Calu3 (cell line): ENCODE data around the gene NANOS2. TPM values are rescaled to one million over a fixed set of nuclear protein-coding genes. Genes with fewer than 3 reads are reported as not detected.
A peak's percentile ranks its signal among the peaks of the same experiment; 100 is the strongest.

ENCODE experiments used
- BruUV-seq: library from RNA; stranded (reverse); fragments of 400-500 nt; replicated peaks from 2 replicates; lab custom pipeline; 2021; lab: Mats Ljungman, UMichigan
- CTCF ChIA-PET: fragments of 300-600 bp; sonication (Branson Sonifier 250); formaldehyde crosslinking; loops from one replicate; lab custom pipeline; 2022; ENCODE audit warnings: antibody characterized with exemption; lab: Charles Lee
- DNase-seq: peaks from one replicate; pipeline ENCODE4 v3.0.0; 2022
- H3K27ac Mint-ChIP-seq: one replicate; pipeline ENCODE4 v1.8.0; 2022; ENCODE audit warnings: mixed read lengths; ENCODE audit not compliant: unreplicated experiment
- H3K27me3 Mint-ChIP-seq: one replicate; pipeline ENCODE4 v1.8.0; 2022; ENCODE audit warnings: mixed read lengths; ENCODE audit not compliant: unreplicated experiment
- H3K36me3 Mint-ChIP-seq: one replicate; pipeline ENCODE4 v1.8.0; 2022; ENCODE audit warnings: mild to moderate bottlenecking, moderate library complexity, mixed read lengths; ENCODE audit not compliant: insufficient read depth, unreplicated experiment
- H3K4me1 Mint-ChIP-seq: one replicate; pipeline ENCODE4 v1.8.0; 2022; ENCODE audit warnings: mild to moderate bottlenecking, low read depth, mixed read lengths; ENCODE audit not compliant: unreplicated experiment
- H3K4me3 Mint-ChIP-seq: one replicate; pipeline ENCODE4 v1.8.0; 2022; ENCODE audit warnings: mild to moderate bottlenecking, low read depth, moderate library complexity, mixed read lengths; ENCODE audit not compliant: unreplicated experiment
- H3K9me3 Mint-ChIP-seq: one replicate; pipeline ENCODE4 v1.8.0; 2022; ENCODE audit warnings: low read depth, mixed read lengths; ENCODE audit not compliant: unreplicated experiment
- intact Hi-C: fragments of 100-400 bp; cut with micrococcal nuclease; formaldehyde crosslinking; loops from one replicate; pipeline ENCODE4 v1.10.0; 2022; ENCODE audit not compliant: unreplicated experiment
- total RNA-seq: library from RNA; stranded (reverse); gene quantifications from 2 replicates; pipeline ENCODE4 v1.2.3, GENCODE V29; 2022
- TF ChIP-seq, protein P1 (sequence below): fragments of 200-600 bp; IDR thresholded peaks from one replicate; pipeline ENCODE4 v1.8.0; 2022; ENCODE audit warnings: antibody characterized with exemption; ENCODE audit not compliant: unreplicated experiment

Gene NANOS2
- total RNA-seq, 1 experiment from 2014 or later: not detected

DNA sequence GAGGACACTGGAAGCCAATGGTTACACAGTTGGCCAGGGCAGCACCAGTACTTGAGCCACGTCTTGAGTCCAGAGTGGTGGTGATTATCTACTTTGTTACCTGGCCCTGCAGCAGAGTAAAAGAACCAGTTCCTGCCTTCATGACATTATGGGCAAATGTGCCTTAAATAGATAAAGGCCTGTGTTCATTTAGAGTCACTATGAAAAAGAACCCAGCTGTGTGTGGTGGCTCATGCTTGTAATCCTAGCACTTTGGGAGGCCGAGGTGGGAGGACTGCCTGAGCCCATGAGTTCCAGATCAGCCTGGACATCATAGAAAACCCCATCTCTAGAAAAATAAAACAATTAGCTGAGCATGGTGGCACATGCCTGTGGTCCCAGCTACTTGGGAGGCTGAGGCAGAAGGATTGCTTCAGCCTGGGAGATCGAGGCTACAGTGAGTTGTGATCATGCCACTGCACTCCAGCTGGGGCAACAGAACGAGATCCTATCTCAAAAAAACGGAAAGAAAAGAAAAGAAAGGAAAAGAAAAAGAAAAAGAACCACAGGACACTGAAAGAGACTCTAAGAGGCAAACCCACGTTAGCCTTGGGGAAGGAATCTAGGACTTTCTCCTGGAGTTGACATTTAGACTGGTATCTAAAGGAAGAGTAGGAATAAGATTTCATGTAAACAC is 25.2 kb downstream of the NANOS2 start:
- BruUV-seq: no TSS peak
- TF ChIP-seq, protein P1, sequence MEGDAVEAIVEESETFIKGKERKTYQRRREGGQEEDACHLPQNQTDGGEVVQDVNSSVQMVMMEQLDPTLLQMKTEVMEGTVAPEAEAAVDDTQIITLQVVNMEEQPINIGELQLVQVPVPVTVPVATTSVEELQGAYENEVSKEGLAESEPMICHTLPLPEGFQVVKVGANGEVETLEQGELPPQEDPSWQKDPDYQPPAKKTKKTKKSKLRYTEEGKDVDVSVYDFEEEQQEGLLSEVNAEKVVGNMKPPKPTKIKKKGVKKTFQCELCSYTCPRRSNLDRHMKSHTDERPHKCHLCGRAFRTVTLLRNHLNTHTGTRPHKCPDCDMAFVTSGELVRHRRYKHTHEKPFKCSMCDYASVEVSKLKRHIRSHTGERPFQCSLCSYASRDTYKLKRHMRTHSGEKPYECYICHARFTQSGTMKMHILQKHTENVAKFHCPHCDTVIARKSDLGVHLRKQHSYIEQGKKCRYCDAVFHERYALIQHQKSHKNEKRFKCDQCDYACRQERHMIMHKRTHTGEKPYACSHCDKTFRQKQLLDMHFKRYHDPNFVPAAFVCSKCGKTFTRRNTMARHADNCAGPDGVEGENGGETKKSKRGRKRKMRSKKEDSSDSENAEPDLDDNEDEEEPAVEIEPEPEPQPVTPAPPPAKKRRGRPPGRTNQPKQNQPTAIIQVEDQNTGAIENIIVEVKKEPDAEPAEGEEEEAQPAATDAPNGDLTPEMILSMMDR: no peak
- H3K9me3 Mint-ChIP-seq: no peaks in the 10 kb centered on the region
- no peak overlapping the region for H3K4me3 Mint-ChIP-seq
- intact Hi-C loops: no loop called here
- peaks cover 30% of the 10 kb centered on the region for H3K36me3 Mint-ChIP-seq
- no peak for DNase-seq
- H3K27ac Mint-ChIP-seq: no peak overlapping the region
- CTCF ChIA-PET: no interaction called here
- no peaks in the 10 kb centered on the region for H3K4me1 Mint-ChIP-seq
- no peaks in the 10 kb centered on the region for H3K27me3 Mint-ChIP-seq

GRCh38 chr19:45887200-45887710 is 27.3 kb downstream of the NANOS2 start:
- Mint-ChIP-seq H3K36me3 (peaks cover 47% of the 10 kb centered on the region), H3K4me3 (peak overlapping the region; percentile 82), H3K27me3 (no peaks in the 10 kb centered on the region), H3K4me1 (peaks cover 9% of the 10 kb centered on the region), H3K27ac (peak overlapping the region; percentile 71), H3K9me3 (no peaks in the 10 kb centered on the region)
- TF ChIP-seq, protein P1: no peak
- intact Hi-C loops: no loop called here
- BruUV-seq: no TSS peak
- CTCF ChIA-PET: no interaction called here
- DNase-seq: no peak

- CTCF ChIA-PET: interaction anchor here (0.6 to 2.2 kb wide), 6 partner anchors 16 to 418 kb away, joined by 3 to 8 read pairs (median 3); partner anchors contain the start of genes CCDC61, FOXA3, MYPOP and SNRPD2
- Mint-ChIP-seq H3K27ac (peak overlapping the region; percentile 71), H3K36me3 (peaks cover 54% of the 10 kb centered on the region), H3K4me1 (peaks cover 16% of the 10 kb centered on the region), H3K27me3 (no peaks in the 10 kb centered on the region), H3K9me3 (no peaks in the 10 kb centered on the region), H3K4me3 (peak overlapping the region; percentile 82)
- DNase-seq: peak; percentile 93
- TF ChIP-seq, protein P1: no peak
- intact Hi-C loops: no loop called here
- no TSS peak for BruUV-seq
These were observed 28.0 kb downstream of the NANOS2 start for GRCh38 chr19:45886427-45887199.

GRCh38 chr19:45885556-45886426 is 28.8 kb downstream of the NANOS2 start, which contains the start of gene IRF2BP1:
TSS of gene IRF2BP1 (minus strand) at chr19:45886141. CDS start at chr19:45885774, 367 bp downstream.
- intact Hi-C loops: no loop called here
- TF ChIP-seq, protein P1: no peak
- DNase-seq: peak; percentile 95
- Mint-ChIP-seq H3K4me3 (peak within 1 kb of the TSS; percentile 82), H3K36me3 (peaks cover 54% of the 10 kb centered on the region), H3K4me1 (peaks cover 24% of the 10 kb centered on the region), H3K27me3 (no peaks in the 10 kb centered on the region), H3K27ac (peak within 1 kb of the TSS; percentile 71), H3K9me3 (no peaks in the 10 kb centered on the region)
- BruUV-seq: no TSS peak
- CTCF ChIA-PET: interaction anchor here (0.5 to 2.2 kb wide), 9 partner anchors 17 to 1415 kb away, joined by 3 to 8 read pairs (median 3); partner anchors contain the start of genes CCDC61, FOXA3, MYPOP and SNRPD2
